Right kidney (tissue), 1 donor: ENCODE results near the gene KLHL26.

Experiments used
- DNase-seq: peaks from one replicate; pipeline ENCODE4 v3.0.0-alpha.2; 2016

The KLHL26 gene

GRCh38 chr19:18647371-18647767, 10.5 kb downstream of the KLHL26 start:
- no peak for DNase-seq

DNA sequence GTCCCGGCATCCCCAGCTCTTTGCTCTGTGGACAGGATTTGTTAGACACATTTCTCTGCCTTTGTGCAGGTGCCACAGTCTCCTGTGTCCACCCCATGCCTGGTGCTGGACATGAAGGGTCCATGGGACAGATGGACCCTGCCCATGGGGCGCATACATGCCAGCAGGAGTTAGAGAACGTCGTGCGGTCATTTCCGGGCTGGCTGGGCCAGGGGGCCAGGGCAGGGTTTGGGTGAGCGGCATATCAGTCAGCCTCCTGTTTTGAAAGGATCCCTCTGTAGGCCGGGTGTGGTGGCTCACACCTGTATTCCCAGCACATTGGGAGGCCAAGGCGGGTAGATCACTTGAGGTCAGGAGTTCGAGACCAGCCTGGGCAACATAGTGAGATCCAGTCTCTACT, 11.0 kb downstream of the KLHL26 start:
- DNase-seq: no peak

GRCh38 chr19:18648973-18649315, 12.1 kb downstream of the KLHL26 start:
- DNase-seq: no peak

DNA sequence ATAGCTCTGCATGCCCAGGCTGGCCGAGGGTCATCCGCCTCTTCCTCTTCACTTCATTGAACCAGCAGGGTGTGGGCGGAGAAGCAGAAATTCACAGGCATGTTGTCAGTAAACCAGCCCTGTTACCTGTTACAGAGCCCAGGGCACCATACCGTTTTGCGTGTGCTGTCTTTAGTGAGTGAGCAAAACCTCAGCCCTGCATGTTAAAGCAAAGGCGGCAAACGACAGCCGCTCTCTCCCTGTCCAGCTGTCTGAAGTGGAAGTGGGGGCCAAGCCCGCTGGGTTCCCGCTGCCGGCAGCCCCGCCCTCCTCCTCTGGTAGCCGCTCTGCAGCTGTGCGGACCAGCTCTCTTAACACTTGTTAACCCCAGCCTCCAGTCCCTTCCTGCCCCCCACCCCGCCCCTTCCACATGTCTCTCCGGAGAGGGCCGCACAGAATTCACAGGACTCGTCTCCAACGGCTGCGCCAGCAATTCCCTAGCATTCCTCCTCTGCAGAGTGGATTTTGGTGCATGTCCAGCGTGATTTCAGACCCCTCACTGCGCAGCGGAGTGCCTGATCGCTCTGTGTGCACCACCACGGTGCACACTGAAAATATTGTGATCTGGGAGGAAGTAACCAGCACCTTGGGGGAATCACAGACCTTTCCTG, 12.7 kb downstream of the KLHL26 start:
- peak; percentile 58 for DNase-seq

GRCh38 chr19:18650021-18650390, 13.2 kb downstream of the KLHL26 start:
- DNase-seq: no peak

GRCh38 chr19:18650468-18651041, 13.7 kb downstream of the KLHL26 start:
- DNase-seq: no peak

DNA sequence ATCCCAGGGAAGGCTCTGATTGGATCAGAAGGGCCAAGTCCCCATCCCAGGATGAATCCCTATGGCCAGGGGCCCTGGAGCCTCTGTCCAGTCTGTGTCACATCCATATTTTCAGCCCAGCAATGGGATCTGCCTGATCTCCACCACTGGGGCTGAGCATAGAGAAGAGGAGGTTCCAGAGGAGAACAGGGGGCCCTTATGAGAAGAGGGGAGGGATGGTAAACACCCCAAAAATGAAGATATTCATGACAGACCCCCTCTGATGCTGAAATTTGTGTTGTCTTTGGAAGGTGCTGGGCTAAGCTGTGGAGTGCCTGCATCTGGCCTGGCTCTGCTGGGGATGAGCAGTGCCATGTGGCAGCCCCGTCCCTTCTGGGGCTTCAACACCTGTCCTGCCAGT, 14.5 kb downstream of the KLHL26 start:
- no peak for DNase-seq

DNA sequence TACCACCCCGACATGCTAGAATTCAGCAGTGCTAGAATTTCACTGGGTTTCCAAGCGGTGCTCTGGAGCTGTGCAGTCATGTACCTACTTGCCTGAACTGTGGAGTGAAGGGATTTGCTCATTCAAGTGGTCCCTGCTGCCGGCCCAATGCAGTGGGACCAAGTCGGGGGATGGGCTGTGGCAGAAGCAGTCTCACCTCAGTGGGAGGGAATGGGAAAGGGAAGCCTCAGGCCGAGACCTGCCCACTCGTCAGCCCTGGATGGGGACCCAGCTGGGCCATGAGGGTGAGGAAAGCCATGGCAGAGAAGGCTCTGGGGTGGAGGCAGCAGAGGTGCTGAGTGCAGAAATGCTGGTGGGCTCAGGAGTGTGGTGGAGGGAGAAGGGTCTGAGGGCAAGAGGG, 14.9 kb downstream of the KLHL26 start:
- no peak for DNase-seq

DNA sequence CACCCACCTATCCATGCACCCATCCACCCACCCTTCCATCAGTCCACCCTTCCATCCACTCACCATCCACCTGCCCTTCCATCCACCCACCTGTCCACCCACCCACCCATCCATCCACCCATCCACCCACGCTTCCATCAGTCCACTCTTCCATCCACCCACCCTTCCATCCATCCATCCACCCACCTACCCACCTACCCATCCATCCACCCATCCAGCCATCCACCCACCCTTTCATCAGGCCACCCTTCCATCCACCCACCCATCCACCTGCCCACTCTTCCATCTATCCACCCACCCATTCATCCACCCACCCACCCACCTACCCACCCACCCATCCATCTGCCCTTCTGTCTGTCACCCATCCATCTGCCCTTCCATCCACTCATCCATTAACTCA, 17.0 kb downstream of the KLHL26 start:
- DNase-seq: no peak

DNA sequence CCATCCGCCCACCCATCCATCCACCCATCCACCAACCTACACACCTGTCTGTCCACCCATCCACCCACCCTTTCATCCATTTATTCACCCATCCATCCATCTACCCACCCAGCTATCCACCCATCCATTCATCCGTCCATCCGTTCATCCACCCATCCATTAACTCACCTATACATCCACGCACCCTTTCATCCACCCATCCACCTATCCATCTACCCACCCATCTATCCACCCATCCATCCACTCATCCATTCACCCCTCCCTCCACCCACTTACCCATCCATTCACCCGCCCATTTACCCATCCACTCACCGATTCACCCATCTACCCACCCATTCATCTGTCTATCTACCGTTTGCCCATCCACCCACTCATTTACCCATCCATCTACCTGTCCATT, 17.6 kb downstream of the KLHL26 start:
- no peak for DNase-seq

DNA sequence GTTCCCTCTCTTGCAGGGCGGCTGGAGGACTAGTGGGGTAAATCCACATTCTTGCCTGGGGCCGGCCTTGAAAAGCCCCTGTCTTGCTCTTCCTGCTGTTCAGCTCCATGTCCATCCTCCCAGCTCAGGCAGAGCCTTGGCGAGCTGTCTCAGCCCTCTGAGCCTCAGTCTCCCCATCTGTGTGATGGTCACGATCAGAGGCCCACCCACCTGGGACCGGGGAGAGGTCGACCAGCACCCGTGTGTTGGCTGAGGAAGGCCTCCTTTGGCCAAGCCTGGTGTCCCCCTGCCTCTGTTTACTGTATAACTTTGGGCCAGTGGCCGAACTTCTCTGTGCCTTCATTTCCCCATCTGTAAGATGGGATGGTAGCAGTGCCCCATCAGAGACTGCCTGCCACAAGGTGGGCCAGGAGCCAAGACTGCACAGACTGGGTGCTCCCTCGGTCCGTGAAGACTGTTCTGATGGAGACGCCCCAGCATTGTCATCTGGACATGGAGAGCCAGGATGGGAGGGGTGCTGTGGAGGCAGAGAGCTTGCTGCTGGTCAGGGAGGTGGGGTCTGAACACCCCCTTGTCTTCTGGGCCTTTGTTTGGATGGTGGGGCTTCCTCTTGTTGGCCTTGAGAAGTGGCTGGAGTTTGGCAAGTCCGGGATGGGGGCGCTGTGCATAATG, 18.5 kb downstream of the KLHL26 start:
- no peak for DNase-seq

DNA sequence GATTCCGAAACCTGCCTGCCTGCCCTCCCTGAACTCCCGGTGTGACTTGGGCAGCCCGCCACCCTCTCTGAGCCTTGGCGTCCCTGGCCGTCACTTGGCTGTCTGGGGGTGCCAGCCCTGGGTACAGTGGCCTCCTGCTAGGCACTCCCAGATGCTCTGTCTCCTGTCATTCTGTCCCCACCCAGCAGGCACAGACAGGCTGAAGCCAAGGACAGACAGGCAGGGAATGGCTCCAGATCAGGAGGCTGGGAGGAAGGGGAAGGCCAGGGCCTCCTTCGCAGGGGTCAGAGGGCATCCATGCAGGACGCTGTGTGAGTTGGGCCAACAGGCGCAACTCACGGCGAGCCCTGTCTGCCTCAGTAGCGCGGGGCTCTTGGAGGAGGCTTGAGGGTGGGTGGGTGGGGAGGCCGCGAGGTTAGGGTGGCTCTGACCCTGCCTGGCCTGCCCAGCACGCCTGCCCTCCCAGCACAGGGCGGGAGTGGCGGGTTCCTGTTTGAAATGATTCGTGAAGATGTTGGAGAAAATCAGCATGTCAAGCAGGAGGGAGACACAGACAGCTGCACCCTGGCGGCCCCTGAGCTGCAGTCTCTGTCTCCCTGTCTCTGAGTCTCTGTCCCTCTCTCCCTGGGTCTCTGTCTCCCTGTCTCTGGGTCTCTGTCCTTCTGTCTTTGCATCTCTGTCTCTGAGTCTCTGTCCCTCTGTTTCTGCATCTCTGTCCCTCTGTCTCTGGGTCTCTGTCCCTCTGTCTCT, 19.7 kb downstream of the KLHL26 start:
- no peak for DNase-seq

- DNase-seq: peak; percentile 48
Measured at GRCh38 chr19:18657590-18658365, 20.9 kb downstream of the KLHL26 start.

DNA sequence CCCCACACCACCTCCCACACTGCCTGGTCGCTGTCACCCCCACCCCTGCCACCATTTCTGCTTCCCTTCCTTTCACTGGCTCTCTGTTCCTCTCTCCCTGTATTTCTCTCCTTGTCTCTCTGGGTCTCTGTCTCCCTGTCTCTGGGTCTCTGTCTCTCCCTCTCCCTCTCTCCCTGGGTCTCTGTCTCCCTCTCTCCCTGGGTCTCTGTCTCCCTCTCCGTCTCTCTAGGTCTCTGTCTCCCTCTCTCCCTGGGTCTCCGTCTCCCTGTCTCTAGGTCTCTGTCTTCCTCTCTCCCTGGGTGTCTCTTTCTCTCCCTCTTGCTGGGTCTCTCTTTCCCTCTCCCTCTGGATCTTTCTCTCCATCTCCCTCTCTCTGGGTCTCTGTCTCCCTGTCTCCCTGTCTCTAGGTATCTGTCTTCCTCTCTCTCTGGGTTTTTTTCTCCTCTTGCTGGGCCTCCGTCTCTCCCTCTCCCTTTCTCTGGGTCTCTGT, 21.6 kb downstream of the KLHL26 start:
- no peak for DNase-seq

DNA sequence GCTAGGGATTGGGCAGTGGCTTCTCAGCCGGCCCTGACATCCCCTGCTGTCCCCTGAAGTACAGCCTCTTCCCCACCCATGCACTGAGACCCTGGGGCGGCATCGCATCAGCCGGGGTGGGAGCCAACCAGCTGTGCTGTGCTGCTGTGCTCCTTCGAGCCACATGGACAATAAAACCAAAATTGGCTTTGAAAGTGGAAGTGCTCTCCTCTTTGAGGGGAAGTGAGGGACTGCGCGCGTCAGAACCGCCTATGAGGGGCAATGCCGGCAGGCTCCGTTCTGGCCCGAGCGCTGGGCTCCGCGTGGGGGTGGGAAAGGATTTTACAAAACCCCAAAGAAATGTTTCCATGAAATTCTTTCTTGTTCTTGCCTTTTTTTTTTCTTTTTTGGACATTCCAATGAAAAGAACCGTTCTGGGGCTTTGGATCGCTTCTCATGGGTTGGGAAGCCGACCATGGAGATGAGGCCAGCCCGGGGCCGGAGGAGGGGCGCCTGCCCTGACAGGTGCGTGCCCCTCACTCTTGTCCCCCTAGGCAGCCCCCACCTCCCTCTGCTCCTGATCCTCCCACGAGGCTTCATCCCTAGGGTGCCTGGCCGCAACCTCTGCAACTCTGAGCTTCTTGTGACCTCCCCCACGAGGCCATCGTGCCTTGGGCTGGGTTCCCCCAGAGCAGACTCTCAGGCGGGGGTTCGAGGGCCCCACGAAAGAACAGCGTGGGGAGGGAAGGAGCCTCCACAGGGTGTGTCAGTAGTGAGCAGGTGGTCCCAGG, 22.6 kb downstream of the KLHL26 start:
- DNase-seq: peak; percentile 45

DNA sequence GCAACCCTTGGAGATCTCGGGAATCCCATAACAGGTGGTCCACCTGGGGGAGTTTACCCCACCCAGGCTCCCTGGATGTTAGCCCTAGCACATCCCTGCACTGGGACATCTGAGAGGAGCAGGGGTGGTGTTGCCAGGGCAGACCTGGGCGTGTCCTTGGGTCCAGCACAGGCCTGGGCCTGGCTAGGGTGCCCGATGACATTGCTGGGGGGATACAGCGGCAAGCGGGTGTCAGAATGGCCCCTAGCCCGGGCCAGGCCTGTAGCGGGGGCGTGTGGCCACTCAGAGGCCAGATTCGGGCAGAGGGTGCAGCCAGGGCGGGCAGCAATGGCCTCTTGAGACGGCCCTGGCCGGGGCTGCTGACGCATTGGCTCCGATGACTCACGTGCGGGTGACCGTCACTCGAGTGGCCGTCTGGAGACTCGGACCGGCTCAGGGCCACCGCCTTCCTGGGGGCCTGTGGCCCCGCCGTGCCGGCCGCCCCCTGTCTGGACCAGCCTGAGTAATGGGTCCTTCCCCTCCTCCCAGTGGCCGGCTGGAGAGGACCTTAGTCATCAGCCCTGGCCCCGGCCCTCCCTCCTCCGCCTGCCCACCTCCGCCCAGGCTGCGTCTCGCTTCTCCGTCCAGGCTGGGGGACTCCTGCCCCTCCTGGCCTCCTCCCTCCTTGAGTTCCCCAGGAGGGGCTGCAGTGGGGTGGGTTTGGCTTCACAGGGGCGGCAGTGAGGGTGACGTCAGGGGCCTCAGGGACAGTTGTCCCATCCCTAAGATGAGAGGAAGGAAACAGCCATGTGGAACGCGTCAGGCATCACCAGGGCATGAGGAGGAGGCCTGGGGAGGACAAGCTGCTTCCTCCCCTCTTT, 23.5 kb downstream of the KLHL26 start:
- peak; percentile 46 for DNase-seq

- no peak for DNase-seq
Measured at GRCh38 chr19:18660939-18661670, 24.3 kb downstream of the KLHL26 start.

- no peak for DNase-seq
Measured at GRCh38 chr19:18662972-18663732, 26.3 kb downstream of the KLHL26 start.

DNA sequence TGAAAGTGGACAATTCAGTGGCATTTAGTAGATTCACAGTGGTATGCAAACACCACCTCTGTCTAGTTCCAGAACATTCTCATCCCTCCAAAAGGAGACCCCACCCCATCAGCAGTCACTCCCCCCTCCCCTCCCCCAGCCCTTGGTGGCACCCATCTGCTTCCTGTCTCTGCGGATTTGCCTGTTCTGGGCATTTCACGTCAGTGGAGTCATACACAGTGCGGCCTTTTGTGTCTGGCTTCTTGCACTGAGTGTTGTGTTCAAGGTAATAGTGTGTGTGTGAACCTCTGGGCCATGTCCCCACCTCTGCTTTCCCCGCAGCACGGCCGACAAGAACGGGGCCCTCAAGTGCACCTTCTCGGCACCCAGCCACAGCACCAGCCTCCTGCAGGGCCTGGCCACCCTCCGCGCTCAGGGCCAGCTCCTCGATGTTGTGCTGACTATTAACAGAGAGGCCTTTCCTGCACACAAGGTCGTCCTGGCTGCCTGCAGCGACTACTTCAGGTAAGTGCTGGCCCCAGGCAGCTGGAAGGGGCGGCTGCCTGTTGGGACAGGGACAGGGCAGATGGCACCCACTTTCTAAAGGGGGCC, 27.2 kb downstream of the KLHL26 start:
- DNase-seq: no peak
